DOHH2 (cell line): Measurements from ENCODE around the gene AP1M2.

Experiments
- H3F3A ChIP-seq: fragments of 200-600 bp; sonication (generic), shearing (Covaris generic); 2 replicates; pipeline ENCODE4 v1.6.0; 2016; ENCODE audit warnings: antibody characterized with exemption, mild to moderate bottlenecking; ENCODE audit not compliant: control insufficient read depth, insufficient read depth
- H3K27ac ChIP-seq: fragments of 200-600 bp; sonication (generic); 2 replicates; pipeline ENCODE4 v1.5.1; 2014; ENCODE audit warnings: low read depth, mild to moderate bottlenecking, low read length, moderate library complexity
- H3K27me3 ChIP-seq: fragments of 200-600 bp; sonication (generic); 2 replicates; pipeline ENCODE4 v1.6.1; 2014; ENCODE audit warnings: mild to moderate bottlenecking, low read length, mixed read lengths; ENCODE audit not compliant: control insufficient read depth
- H3K36me3 ChIP-seq: fragments of 200-600 bp; sonication (generic); 2 replicates; pipeline ENCODE4 v1.6.1; 2014; ENCODE audit warnings: mild to moderate bottlenecking, low read length, moderate library complexity, mixed read lengths; ENCODE audit not compliant: control insufficient read depth
- H3K4me1 ChIP-seq: fragments of 200-600 bp; sonication (generic); 2 replicates; pipeline ENCODE4 v1.6.1; 2014; ENCODE audit warnings: mild to moderate bottlenecking, low read length, mixed read lengths; ENCODE audit not compliant: control insufficient read depth
- H3K4me2 ChIP-seq: fragments of 200-600 bp; sonication (generic); 2 replicates; pipeline ENCODE4 v1.6.0; 2014; ENCODE audit warnings: mild to moderate bottlenecking, low read length, moderate library complexity
- H3K4me3 ChIP-seq: fragments of 200-600 bp; sonication (generic); 2 replicates; pipeline ENCODE4 v1.5.1; 2014; ENCODE audit warnings: mild to moderate bottlenecking, low read length, mixed read lengths
- H3K79me2 ChIP-seq: fragments of 200-600 bp; sonication (generic); 2 replicates; pipeline ENCODE4 v1.6.1; 2014; ENCODE audit warnings: mild to moderate bottlenecking, low read length, mixed read lengths; ENCODE audit not compliant: control insufficient read depth
- H3K9me2 ChIP-seq: fragments of 200-600 bp; sonication (generic); replicated peaks from 2 replicates; pipeline ENCODE4 v1.6.1; 2014; ENCODE audit warnings: mild to moderate bottlenecking, low read length, mixed read lengths; ENCODE audit not compliant: control insufficient read depth
- H3K9me3 ChIP-seq: fragments of 200-600 bp; sonication (generic); 2 replicates; pipeline ENCODE4 v1.6.1; 2014; ENCODE audit warnings: antibody characterized with exemption, low read length, mixed read lengths; ENCODE audit not compliant: control insufficient read depth, insufficient read depth
- H4K20me1 ChIP-seq: fragments of 200-600 bp; sonication (generic); 2 replicates; pipeline ENCODE4 v1.6.0; 2014; ENCODE audit warnings: low read depth, mild to moderate bottlenecking, antibody characterized with exemption, low read length, moderate library complexity; ENCODE audit not compliant: control insufficient read depth, insufficient read depth
- EZH2phosphoT487 ChIP-seq: fragments of 200-600 bp; sonication (generic); IDR thresholded peaks from 2 replicates; pipeline ENCODE4 v1.6.1; 2017; ENCODE audit warnings: borderline replicate concordance, mild to moderate bottlenecking, antibody characterized with exemption, low read length, moderate library complexity, mixed read lengths
- TF ChIP-seq, protein P1 (sequence below): fragments of 200-600 bp; sonication (generic); IDR thresholded peaks from one replicate; pipeline ENCODE4 v1.5.1; 2014; ENCODE audit warnings: antibody characterized with exemption, mild to moderate bottlenecking, low read depth, low read length; ENCODE audit not compliant: poor library complexity, severe bottlenecking

AP1M2 gene

DNA sequence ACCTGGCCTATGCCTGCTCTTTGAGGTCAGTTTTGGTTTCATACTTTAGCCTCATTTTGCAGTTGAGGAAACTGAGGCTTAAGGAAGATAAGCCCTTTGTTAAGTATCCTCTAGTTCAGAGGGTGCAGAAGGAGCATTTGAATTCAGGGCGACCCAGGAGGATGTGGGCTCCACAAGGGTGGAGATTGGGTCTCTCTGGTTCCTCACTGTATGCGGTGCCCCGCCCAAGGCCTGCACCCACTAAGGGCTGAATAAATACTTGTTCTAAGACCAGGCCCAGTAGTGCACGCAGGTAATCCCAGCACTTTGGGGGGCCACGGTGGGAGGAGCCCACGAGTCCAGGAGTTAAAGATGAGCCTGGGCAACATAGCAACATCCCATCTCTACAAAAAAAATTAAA is 37.5 kb upstream of the AP1M2 start:
- Histone ChIP-seq H3K79me2 (peaks cover 16% of the 10 kb centered on the region), H3K36me3 (peaks cover 18% of the 10 kb centered on the region), H3K4me3 (no peak overlapping the region), H3K4me1 (no peaks in the 10 kb centered on the region), H3K9me2 (no peaks in the 10 kb centered on the region), H3K27me3 (no peaks in the 10 kb centered on the region), H4K20me1 (no peaks in the 10 kb centered on the region), H3K9me3 (no peaks in the 10 kb centered on the region), H3F3A (no peaks in the 10 kb centered on the region), H3K27ac (no peak overlapping the region), H3K4me2 (no peak overlapping the region)
- TF ChIP-seq EZH2phosphoT487: no peak
- TF ChIP-seq, protein P1, sequence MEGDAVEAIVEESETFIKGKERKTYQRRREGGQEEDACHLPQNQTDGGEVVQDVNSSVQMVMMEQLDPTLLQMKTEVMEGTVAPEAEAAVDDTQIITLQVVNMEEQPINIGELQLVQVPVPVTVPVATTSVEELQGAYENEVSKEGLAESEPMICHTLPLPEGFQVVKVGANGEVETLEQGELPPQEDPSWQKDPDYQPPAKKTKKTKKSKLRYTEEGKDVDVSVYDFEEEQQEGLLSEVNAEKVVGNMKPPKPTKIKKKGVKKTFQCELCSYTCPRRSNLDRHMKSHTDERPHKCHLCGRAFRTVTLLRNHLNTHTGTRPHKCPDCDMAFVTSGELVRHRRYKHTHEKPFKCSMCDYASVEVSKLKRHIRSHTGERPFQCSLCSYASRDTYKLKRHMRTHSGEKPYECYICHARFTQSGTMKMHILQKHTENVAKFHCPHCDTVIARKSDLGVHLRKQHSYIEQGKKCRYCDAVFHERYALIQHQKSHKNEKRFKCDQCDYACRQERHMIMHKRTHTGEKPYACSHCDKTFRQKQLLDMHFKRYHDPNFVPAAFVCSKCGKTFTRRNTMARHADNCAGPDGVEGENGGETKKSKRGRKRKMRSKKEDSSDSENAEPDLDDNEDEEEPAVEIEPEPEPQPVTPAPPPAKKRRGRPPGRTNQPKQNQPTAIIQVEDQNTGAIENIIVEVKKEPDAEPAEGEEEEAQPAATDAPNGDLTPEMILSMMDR: no peak

DNA sequence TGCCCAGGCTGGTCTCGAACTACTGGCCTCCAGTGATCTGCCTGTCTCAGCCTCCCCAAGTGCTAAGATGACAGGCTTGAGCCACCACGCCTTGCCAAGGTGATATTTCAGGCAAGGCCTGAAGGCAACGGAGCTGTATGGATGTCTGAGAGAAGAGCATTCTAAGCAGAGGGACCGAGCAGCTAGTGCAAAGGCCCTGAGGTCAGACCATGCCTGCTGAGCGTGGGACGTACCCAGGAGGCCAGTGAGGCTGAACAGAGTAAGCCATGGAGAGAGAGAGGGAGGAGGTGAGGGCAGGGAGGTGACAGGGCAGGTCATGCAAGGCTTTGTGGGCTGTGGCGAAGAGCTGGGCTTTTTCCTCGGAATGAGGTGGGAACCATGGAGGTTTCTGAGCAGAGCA is 34.9 kb upstream of the AP1M2 start:
- H3K4me3 ChIP-seq: no peak overlapping the region
- no peak overlapping the region for H3K27ac ChIP-seq
- no peaks in the 10 kb centered on the region for H3K9me2 ChIP-seq
- no peaks in the 10 kb centered on the region; the same call in 1 of the 2 replicates for H4K20me1 ChIP-seq
- 0 out of 2 replicates have a peak, but pooled peaks cover 3% of the 10 kb centered on the region for H3K36me3 ChIP-seq
- no peaks in the 10 kb centered on the region for H3K9me3 ChIP-seq
- no peaks in the 10 kb centered on the region for H3K4me1 ChIP-seq
- TF ChIP-seq, protein P1: no peak
- TF ChIP-seq EZH2phosphoT487: no peak
- peaks cover 27% of the 10 kb centered on the region for H3K79me2 ChIP-seq
- H3K4me2 ChIP-seq: no peak overlapping the region
- no peaks in the 10 kb centered on the region for H3K27me3 ChIP-seq
- no peaks in the 10 kb centered on the region for H3F3A ChIP-seq

DNA sequence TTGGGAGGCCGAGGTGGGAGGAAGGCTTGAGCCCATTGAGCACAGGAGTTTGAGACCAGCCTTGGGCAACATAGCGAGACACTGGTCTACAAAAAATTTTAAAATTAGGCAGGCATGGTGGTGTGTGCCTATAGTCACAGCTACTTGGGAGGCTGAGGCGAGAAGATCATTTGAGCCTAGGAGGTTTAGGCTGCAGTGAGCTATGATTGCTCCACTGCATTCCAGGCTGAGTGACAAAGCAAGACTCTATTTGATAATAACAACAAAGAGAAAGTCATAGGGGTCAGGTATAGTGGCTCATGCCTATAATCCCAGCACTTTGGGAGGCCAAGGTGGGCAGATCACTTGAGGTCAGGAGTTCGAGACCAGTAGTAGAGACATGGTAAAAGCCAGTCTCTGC is 33.7 kb upstream of the AP1M2 start:
- no peaks in the 10 kb centered on the region; the same call in 1 of the 2 replicates for H4K20me1 ChIP-seq
- H3K9me3 ChIP-seq: no peaks in the 10 kb centered on the region
- TF ChIP-seq, protein P1: no peak
- TF ChIP-seq EZH2phosphoT487: no peak
- H3K79me2 ChIP-seq: peaks cover 32% of the 10 kb centered on the region
- no peak overlapping the region for H3K27ac ChIP-seq
- peaks cover 3% of the 10 kb centered on the region; the same call in 1 of the 2 replicates for H3K36me3 ChIP-seq
- no peaks in the 10 kb centered on the region for H3K27me3 ChIP-seq
- no peaks in the 10 kb centered on the region for H3F3A ChIP-seq
- H3K9me2 ChIP-seq: no peaks in the 10 kb centered on the region
- H3K4me1 ChIP-seq: peaks cover under 1% of the 10 kb centered on the region
- no peak overlapping the region for H3K4me3 ChIP-seq
- H3K4me2 ChIP-seq: no peak overlapping the region

DNA sequence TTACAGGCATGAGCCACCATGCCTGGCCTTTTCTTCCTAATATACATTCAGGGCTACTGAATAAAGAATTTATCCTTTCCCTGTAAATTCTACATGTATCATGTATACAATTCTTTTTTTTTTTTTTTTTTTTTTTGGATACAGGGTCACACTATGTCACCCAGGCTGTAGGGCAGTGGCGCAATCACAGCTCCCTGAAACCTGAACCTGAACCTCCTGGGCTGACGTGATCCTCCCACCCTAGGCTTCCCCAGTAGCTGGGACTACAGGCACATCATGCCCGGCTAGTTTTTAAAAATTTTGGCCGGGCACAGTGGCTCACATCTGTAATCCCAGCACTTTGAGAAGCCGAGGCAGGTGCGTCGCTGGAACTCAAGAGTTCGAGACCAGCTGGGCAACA is 31.7 kb upstream of the AP1M2 start:
- no peak overlapping the region for H3K4me2 ChIP-seq
- peaks cover 6% of the 10 kb centered on the region; the same call in 1 of the 2 replicates for H3K36me3 ChIP-seq
- peaks cover 44% of the 10 kb centered on the region for H3K79me2 ChIP-seq
- H3K9me2 ChIP-seq: no peaks in the 10 kb centered on the region
- no peak overlapping the region for H3K27ac ChIP-seq
- no peaks in the 10 kb centered on the region for H3K9me3 ChIP-seq
- peaks cover 12% of the 10 kb centered on the region for H3K4me1 ChIP-seq
- H4K20me1 ChIP-seq: no peaks in the 10 kb centered on the region; the same call in 1 of the 2 replicates
- no peaks in the 10 kb centered on the region for H3F3A ChIP-seq
- H3K4me3 ChIP-seq: no peak overlapping the region
- H3K27me3 ChIP-seq: no peaks in the 10 kb centered on the region
- TF ChIP-seq EZH2phosphoT487: no peak
- TF ChIP-seq, protein P1: no peak
